HL-60 (cell line): Measurements from ENCODE around the gene SNX9.

Experiments used
- POLR2AphosphoS5 ChIP-seq: IDR thresholded peaks from 2 replicates; pipeline ENCODE4 v1.6.1; 2012; ENCODE audit warnings: low read depth
- TF ChIP-seq, protein P1 (sequence below): IDR thresholded peaks from one replicate; pipeline ENCODE4 v1.5.1; 2011; ENCODE audit warnings: low read length, control low read depth, inconsistent platforms; ENCODE audit not compliant: insufficient read depth

DNA sequence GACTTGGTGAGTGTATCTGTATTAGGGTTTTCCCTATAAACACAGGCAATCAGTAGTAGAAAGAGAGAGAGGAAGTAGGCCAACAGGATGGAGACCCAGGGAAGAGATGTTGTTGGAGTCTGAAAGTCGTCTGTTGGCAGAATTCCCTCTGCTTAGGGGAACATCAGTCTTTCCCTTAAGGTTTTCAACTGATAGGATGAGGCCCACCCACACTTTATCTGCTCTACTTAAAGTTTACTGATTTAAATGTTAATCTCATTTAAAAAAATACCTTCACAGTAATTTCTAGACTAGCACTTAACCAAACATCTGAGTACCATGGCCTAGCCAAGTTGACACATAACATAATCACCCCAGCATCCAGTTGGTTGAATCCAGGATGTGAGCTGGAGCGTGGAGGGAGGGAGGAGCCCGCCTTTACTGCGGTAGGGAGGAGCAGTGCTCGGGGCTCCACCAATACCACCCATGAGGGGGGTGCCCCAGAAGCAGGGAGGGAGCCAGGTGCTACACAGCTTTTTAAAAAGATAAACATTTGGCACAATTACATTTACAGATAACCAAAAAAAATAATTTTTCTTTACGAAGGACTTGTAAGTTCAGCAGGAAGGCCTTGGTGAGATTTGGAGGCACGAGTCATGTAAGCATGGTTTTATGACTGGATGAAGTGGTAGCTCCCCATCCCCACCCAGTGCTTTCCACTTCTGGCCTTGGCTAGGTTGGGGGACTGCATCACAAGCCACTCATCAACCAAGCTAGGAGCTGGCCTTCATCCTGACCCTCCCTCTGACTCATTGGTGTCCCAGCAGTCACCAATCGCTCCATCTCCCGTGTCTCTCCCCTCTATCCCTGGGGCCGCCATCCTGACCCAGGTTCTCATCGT, 18.4 kb upstream of the SNX9 start:
- TF ChIP-seq, protein P1, sequence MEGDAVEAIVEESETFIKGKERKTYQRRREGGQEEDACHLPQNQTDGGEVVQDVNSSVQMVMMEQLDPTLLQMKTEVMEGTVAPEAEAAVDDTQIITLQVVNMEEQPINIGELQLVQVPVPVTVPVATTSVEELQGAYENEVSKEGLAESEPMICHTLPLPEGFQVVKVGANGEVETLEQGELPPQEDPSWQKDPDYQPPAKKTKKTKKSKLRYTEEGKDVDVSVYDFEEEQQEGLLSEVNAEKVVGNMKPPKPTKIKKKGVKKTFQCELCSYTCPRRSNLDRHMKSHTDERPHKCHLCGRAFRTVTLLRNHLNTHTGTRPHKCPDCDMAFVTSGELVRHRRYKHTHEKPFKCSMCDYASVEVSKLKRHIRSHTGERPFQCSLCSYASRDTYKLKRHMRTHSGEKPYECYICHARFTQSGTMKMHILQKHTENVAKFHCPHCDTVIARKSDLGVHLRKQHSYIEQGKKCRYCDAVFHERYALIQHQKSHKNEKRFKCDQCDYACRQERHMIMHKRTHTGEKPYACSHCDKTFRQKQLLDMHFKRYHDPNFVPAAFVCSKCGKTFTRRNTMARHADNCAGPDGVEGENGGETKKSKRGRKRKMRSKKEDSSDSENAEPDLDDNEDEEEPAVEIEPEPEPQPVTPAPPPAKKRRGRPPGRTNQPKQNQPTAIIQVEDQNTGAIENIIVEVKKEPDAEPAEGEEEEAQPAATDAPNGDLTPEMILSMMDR, result no peak
- TF ChIP-seq POLR2AphosphoS5, result no peak
